HepG2 (cell line): ENCODE data around the gene SH3PXD2A. TPM values are rescaled to one million over a fixed set of nuclear protein-coding genes. Genes with fewer than 3 reads are reported as not detected.

ENCODE experiments used
- CAMTA2 ChIP-seq: sonication (generic); formaldehyde crosslinking; IDR thresholded peaks from 2 replicates; pipeline ENCODE4 v1.4.0; 2020; ENCODE audit warnings: mild to moderate bottlenecking, missing genetic modification reagents, borderline replicate concordance
- CBX5 ChIP-seq: sonication (generic); formaldehyde crosslinking; IDR thresholded peaks from 2 replicates; pipeline ENCODE4 v1.4.0; 2020; ENCODE audit warnings: missing genetic modification reagents, borderline replicate concordance
- CHD2 ChIP-seq: IDR thresholded peaks from 2 replicates; pipeline ENCODE4 v1.6.1; 2011; ENCODE audit warnings: low read depth, low read length, improper control_type of control experiment
- GRHL1 ChIP-seq: sonication (generic); formaldehyde crosslinking; conservative IDR thresholded peaks from 2 replicates; pipeline ENCODE4 v1.8.0; 2022; ENCODE audit warnings: missing genetic modification reagents
- HMGXB3 ChIP-seq: sonication (generic); formaldehyde crosslinking; IDR thresholded peaks from 2 replicates; pipeline ENCODE4 v1.4.0; 2020; ENCODE audit warnings: missing genetic modification reagents, borderline replicate concordance
- JDP2 ChIP-seq: sonication (generic); formaldehyde crosslinking; IDR thresholded peaks from 2 replicates; pipeline ENCODE4 v1.8.1; 2022; ENCODE audit warnings: missing genetic modification reagents, borderline replicate concordance
- NAIF1 ChIP-seq: sonication (generic); formaldehyde crosslinking; IDR thresholded peaks from 2 replicates; pipeline ENCODE4 v1.5.0; 2020; ENCODE audit warnings: mild to moderate bottlenecking, missing genetic modification reagents, borderline replicate concordance
- PATZ1 ChIP-seq: sonication (generic); formaldehyde crosslinking; IDR thresholded peaks from 2 replicates; pipeline ENCODE4 v1.4.0; 2020; ENCODE audit warnings: missing genetic modification reagents
- SMYD3 ChIP-seq: sonication (generic); formaldehyde crosslinking; IDR thresholded peaks from 2 replicates; pipeline ENCODE4 v1.8.1; 2023; ENCODE audit warnings: mild to moderate bottlenecking, missing genetic modification reagents
- THAP7 ChIP-seq: sonication (generic); formaldehyde crosslinking; IDR thresholded peaks from 2 replicates; pipeline ENCODE4 v1.8.1; 2023; ENCODE audit warnings: mild to moderate bottlenecking, missing genetic modification reagents
- YY1 ChIP-seq: IDR thresholded peaks from 2 replicates; pipeline ENCODE4 v1.6.1; 2011; ENCODE audit warnings: low read length, low read depth, moderate library complexity, mild to moderate bottlenecking; ENCODE audit not compliant: insufficient read depth, insufficient replicate concordance
- ZFP36 ChIP-seq: fragments of 150-350 bp; IDR thresholded peaks from 2 replicates; pipeline ENCODE4 v1.6.1; 2018; ENCODE audit warnings: borderline replicate concordance, low read length, low read depth; ENCODE audit not compliant: partially characterized antibody
- ZNF234 ChIP-seq: sonication (generic); formaldehyde crosslinking; conservative IDR thresholded peaks from 2 replicates; pipeline ENCODE4 v1.5.1; 2020; ENCODE audit warnings: mild to moderate bottlenecking, missing genetic modification reagents
- ZNF451 ChIP-seq: sonication (generic); formaldehyde crosslinking; IDR thresholded peaks from 2 replicates; pipeline ENCODE4 v1.5.0; 2020; ENCODE audit warnings: mild to moderate bottlenecking, missing genetic modification reagents
- ZNF597 ChIP-seq: sonication (generic); formaldehyde crosslinking; IDR thresholded peaks from 2 replicates; pipeline ENCODE4 v1.5.0; 2020; ENCODE audit warnings: missing genetic modification reagents
- ZNF883 ChIP-seq: sonication (generic); formaldehyde crosslinking; IDR thresholded peaks from 2 replicates; pipeline ENCODE4 v1.5.1; 2020; ENCODE audit warnings: mild to moderate bottlenecking, missing genetic modification reagents; ENCODE audit errors: not compliant biosample characterization
- ZSCAN22 ChIP-seq: sonication (generic); formaldehyde crosslinking; IDR thresholded peaks from 2 replicates; pipeline ENCODE4 v1.4.0; 2020; ENCODE audit warnings: mild to moderate bottlenecking, missing genetic modification reagents
- polyA plus RNA-seq, 8 experiments: library from polyadenylated mRNA; depleted of rRNA in 3 of 8; stranded (reverse) in 7 of 8; unstranded in 1 of 8; fragments of >200 nt; fragmentation: Illumina TruSeq in 4 of 8; extraction: Trizol in 4 of 8; gene quantifications; 2 replicates each; pipeline versions ENCODE4 v1.2.1 to v1.2.3, GENCODE V29; 2011 to 2016; ENCODE audit warnings: low read depth in 4 of 8, missing spikeins in 1 of 8, mixed read lengths in 1 of 8; ENCODE audit not compliant: insufficient read depth in 1 of 8
- total RNA-seq, 5 experiments: library from RNA; depleted of rRNA; stranded (reverse); fragments of >200 nt; fragmentation: Illumina TruSeq; extraction: Trizol; gene quantifications; 2 replicates each; pipeline ENCODE4 v1.2.3, GENCODE V29; 2016; ENCODE audit warnings: low read depth in 1 of 5

SH3PXD2A gene
- total and polyA plus RNA-seq, 2 of the 13 experiments (the other 11 are each of a cell fraction or from before 2014, with no cell fraction given), result 11.1 to 11.3 TPM

- TF ChIP-seq GRHL1 (CRISPR knock-in tag) (no peak), NAIF1 (CRISPR knock-in tag) (no peak), ZFP36 (no peak), PATZ1 (CRISPR knock-in tag) (peak; percentile 45; the same call in 1 of the 2 replicates), CBX5 (CRISPR knock-in tag) (0 out of 2 replicates have a peak, but pooled peaks have one; percentile 22), JDP2 (no peak), YY1 (no peak), ZNF234 (no peak), ZNF883 (no peak), CHD2 (no peak), CAMTA2 (CRISPR knock-in tag) (no peak), ZNF451 (CRISPR knock-in tag) (peak; percentile 73; the same call in 1 of the 2 replicates), ZNF597 (CRISPR knock-in tag) (no peak), THAP7 (CRISPR knock-in tag) (no peak), SMYD3 (no peak), ZSCAN22 (CRISPR knock-in tag) (peak; percentile 62; the same call in 1 of the 2 replicates), HMGXB3 (peak; percentile 63)
Observed at GRCh38 chr10:103660364-103661197, 194.8 kb downstream of the SH3PXD2A start (continued).
